ENCODE measurements around the gene CXCR4. TPM values are rescaled to one million over a fixed set of nuclear protein-coding genes. Genes with fewer than 3 reads are reported as not detected.

Gene CXCR4
- total and polyA plus RNA-seq, 12 donors: 1.5 to 24.0 (median 4.4) TPM

DNA sequence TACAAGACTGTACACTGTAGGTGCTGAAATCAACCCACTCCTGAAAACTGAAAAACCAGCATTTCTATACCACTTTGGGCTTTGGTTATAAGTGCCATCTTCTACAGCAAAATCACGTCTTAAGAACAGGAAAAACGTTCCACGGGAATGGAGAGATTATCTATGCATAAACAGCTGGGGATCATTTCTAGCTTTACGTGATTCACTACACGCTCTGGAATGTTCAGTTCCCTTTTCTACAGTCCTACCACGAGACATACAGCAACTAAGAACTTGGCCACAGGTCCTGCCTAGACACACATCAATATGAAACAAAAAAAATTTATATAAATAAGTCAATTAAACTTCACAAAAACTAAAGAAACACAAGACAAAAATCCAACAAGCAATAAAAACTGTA is 3.6 kb downstream of the CXCR4 start:
- Histone ChIP-seq H3K27ac (peak overlapping the region in 1 of 10 donors; percentile 94), H3K4me1 (peaks cover 0 to 81% (median 25%) of the 10 kb centered on the region in 9 donors), H3K36me3 (peaks cover 0 to 29% (median 0%) of the 10 kb centered on the region in 9 donors), H3K4me3 (peak overlapping the region in 2 of 10 donors; percentile 72 to 74), H3K9me3 (no peaks in the 10 kb centered on the region), H3K27me3 (peaks cover 0 to 41% (median 23%) of the 10 kb centered on the region in 7 donors)
- WGBS, 2 donors: 71 to 77% methylated on average over 6 of the region's 6 CpGs
- ATAC-seq: no peak
- TF ChIP-seq, protein P1, sequence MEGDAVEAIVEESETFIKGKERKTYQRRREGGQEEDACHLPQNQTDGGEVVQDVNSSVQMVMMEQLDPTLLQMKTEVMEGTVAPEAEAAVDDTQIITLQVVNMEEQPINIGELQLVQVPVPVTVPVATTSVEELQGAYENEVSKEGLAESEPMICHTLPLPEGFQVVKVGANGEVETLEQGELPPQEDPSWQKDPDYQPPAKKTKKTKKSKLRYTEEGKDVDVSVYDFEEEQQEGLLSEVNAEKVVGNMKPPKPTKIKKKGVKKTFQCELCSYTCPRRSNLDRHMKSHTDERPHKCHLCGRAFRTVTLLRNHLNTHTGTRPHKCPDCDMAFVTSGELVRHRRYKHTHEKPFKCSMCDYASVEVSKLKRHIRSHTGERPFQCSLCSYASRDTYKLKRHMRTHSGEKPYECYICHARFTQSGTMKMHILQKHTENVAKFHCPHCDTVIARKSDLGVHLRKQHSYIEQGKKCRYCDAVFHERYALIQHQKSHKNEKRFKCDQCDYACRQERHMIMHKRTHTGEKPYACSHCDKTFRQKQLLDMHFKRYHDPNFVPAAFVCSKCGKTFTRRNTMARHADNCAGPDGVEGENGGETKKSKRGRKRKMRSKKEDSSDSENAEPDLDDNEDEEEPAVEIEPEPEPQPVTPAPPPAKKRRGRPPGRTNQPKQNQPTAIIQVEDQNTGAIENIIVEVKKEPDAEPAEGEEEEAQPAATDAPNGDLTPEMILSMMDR (IDR thresholded peaks at IDR 0.05): no peak
- intact Hi-C loops (cut with DNase I): loop anchor here in 5 of 10 donors (5.0 to 10.0 kb wide), 6 partner anchors 90 to 260 kb away; partner anchors contain the start of gene DARS1 (in 2 of the 5)
- no peak for DNase-seq

DNA sequence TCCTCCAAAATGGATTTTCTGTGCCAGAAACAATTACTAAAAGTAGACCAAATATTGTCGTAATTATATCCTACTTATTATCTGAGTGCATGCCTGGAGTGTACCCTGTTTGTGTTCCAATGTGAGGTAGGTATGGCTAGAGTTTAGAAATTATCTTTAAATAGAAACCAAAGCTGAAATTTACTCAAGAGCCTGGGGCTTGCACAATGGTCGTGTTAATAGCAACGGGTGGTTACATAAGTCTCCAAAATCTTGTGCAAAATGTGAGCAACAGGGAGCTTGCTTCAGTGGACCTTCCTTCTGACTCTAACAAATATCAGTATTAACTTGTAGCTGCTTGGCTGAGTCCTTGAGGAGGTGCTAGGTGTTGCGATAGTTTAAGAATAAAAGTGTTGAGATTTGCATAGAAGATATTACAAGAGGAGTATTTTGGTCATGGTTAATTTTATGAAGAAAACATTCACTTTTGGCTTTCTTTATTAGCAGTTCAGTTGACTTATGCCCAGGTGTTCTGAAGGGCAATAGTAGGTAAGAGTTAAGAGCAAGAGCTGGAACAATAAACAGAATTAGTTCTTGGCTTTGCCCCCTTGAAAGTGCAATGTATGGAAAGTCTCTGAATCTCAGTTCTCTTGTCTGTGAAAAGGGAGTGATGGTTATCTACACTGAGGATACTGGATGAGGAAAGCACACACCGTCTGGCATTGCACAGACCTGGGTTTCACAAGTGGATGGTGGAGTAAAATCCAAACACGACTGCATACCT is 4.6 kb downstream of the CXCR4 start:
- Histone ChIP-seq H3K4me1 (peaks cover 0 to 72% (median 20%) of the 10 kb centered on the region in 9 donors), H3K27me3 (peaks cover 0 to 38% (median 19%) of the 10 kb centered on the region in 7 donors), H3K9me3 (no peaks in the 10 kb centered on the region), H3K36me3 (peaks cover 0 to 29% (median 0%) of the 10 kb centered on the region in 9 donors), H3K4me3 (peak overlapping the region in 1 of 10 donors; percentile 74), H3K27ac (peak overlapping the region in 1 of 10 donors; percentile 94)
- no peak for DNase-seq
- 82 to 84% methylated on average over 6 of the region's 6 CpGs for WGBS, 2 donors
- TF ChIP-seq, protein P1 (IDR thresholded peaks at IDR 0.05): no peak
- intact Hi-C loops (cut with DNase I): loop anchor here in 5 of 10 donors (5.0 to 10.0 kb wide), 6 partner anchors 89 to 261 kb away; partner anchors contain the start of gene DARS1 (in 2 of the 5)
- no peak for ATAC-seq

DNA sequence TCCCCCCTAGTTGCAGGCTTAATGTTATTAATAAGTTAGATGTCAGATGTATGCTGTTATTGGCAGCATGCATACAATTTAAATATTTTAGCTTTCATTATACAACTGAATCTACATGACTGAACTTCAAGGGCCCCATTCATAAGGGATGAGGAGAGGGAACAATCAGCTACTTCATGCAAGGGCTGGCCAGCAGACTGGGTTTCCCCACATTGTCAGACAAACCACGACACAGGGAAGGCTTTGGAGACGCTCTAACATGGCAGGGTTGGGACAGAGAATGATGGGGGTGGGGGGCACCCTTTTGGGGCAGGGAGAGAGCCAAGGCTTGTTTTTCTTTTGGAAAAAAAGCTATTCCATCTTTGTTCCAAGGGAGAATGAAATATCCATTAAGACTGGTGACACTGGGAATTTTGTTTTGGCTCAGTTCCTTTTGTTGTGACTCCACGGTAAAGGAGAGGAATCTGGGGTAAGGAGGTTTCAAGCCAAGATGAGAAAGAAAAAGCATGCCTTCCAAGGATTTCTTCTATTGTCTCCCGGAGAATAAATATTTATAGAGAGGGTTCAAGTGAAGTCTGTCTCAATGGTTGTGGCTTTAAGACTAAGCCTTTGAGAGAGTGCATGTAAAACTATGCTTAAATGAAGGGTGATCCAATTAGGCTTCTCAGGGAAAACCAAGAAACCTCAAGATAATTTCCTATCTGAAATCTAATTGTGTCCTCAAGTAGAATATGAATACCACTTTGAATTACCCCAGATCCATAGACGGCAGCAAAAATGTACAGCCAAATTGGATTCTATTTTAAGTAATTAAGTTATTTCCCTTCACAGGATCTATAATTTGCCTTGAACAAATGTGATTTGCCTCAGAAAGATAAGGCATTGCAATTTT is 5.4 kb downstream of the CXCR4 start:
- H3K27ac ChIP-seq: peak overlapping the region in 1 of 10 donors; percentile 4
- intact Hi-C loops (cut with DNase I): loop anchor here in 5 of 10 donors (5.0 to 10.0 kb wide), 6 partner anchors 88 to 262 kb away; partner anchors contain the start of gene DARS1 (in 2 of the 5)
- ATAC-seq: no peak
- peaks cover 0 to 38% (median 19%) of the 10 kb centered on the region in 7 donors for H3K27me3 ChIP-seq
- no peak overlapping the region for H3K4me3 ChIP-seq
- WGBS, 2 donors: 58 to 62% methylated on average over 5 of the region's 5 CpGs
- H3K9me3 ChIP-seq: no peaks in the 10 kb centered on the region
- peaks cover 0 to 68% (median 13%) of the 10 kb centered on the region in 9 donors for H3K4me1 ChIP-seq
- peaks cover 0 to 29% (median 0%) of the 10 kb centered on the region in 9 donors for H3K36me3 ChIP-seq
- no peak for DNase-seq
- TF ChIP-seq, protein P1 (IDR thresholded peaks at IDR 0.05): no peak

DNA sequence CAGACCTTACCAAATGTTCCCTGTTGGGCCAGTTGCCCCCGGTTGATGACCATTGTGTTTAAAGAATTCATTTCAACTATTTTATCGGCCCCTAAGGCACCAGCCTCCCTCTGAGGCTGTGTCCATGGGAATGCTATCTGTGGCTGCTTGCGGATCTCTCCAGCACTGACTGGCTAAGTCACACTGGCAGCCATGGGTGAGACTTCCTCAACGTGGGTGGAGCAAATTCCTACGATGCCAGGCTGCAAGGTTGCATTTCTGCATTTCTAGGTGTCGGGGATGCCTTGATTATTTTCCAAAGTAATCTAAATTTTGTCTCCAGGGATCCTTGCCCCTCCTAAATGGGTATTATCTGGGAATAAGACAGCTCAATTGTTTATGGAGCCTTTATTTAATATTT is 6.2 kb downstream of the CXCR4 start:
- Histone ChIP-seq H3K27me3 (peaks cover 0 to 30% (median 11%) of the 10 kb centered on the region in 7 donors), H3K4me3 (no peak overlapping the region), H3K36me3 (peaks cover 0 to 29% (median 0%) of the 10 kb centered on the region in 9 donors), H3K4me1 (peaks cover 0 to 60% (median 5%) of the 10 kb centered on the region in 9 donors), H3K27ac (no peak overlapping the region), H3K9me3 (no peaks in the 10 kb centered on the region)
- WGBS, 2 donors: 73 to 80% methylated on average over 6 of the region's 6 CpGs
- TF ChIP-seq, protein P1 (IDR thresholded peaks at IDR 0.05): no peak
- ATAC-seq: no peak
- intact Hi-C loops (cut with DNase I): loop anchor here in 5 of 10 donors (5.0 to 10.0 kb wide), 6 partner anchors 87 to 263 kb away; partner anchors contain the start of gene DARS1 (in 2 of the 5)
- no peak for DNase-seq

All from heart right ventricle (tissue), 16 donors.